ENCODE measurements around the gene TEFM.
"Not testable (repeated sequence)": the region's sequence is repeated elsewhere in the genome, so short reads cannot be mapped to it uniquely, and the experiment has no call there.

Gene TEFM, protein sequence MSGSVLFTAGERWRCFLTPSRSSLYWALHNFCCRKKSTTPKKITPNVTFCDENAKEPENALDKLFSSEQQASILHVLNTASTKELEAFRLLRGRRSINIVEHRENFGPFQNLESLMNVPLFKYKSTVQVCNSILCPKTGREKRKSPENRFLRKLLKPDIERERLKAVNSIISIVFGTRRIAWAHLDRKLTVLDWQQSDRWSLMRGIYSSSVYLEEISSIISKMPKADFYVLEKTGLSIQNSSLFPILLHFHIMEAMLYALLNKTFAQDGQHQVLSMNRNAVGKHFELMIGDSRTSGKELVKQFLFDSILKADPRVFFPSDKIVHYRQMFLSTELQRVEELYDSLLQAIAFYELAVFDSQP

DNA sequence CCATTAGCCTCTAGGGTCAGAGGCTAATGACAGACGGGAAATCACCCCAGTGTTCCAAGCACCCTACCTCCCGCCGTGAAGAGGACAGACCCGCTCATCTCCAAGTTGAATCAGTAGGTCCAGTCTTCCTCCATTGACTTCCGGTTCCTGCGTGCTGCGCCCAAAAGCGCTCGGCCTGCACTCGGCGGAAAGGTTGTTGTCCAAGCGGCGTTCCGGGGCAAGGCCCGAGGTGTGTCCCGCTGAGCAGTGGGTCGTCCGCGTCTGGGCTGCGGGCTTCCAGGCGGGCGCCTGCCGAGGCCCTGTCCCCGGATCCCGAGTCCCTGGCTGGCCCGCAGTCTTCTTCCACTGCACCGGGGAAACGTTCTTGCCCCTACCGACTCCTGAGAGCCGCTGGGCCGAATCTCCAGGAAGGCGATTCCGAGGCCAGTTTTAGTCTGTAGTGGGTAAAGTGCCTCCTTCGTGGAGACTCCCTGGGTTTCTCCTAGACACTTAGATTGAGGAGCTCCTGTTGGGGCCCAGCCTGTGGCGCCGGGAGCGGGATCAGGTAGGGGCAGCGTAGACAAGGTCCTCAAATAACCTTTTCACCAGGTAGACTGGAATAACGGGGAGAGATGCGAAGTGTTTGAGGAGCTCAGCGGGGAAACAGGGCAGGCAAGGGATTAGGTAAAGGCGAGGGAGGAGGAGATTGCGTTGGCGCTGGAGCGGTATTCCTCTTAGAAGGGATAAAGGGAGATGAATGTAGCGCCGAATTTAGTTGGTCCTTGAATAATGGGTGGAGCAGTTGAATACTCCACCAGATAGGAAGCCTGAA is at the start of gene TEFM:
Gene TEFM (minus strand): TSS at position 138 of the 811 bp plus-strand sequence. CDS start 40 bp downstream, at position 98.
- peak; percentile 76 to 86 for DNase-seq

DNA sequence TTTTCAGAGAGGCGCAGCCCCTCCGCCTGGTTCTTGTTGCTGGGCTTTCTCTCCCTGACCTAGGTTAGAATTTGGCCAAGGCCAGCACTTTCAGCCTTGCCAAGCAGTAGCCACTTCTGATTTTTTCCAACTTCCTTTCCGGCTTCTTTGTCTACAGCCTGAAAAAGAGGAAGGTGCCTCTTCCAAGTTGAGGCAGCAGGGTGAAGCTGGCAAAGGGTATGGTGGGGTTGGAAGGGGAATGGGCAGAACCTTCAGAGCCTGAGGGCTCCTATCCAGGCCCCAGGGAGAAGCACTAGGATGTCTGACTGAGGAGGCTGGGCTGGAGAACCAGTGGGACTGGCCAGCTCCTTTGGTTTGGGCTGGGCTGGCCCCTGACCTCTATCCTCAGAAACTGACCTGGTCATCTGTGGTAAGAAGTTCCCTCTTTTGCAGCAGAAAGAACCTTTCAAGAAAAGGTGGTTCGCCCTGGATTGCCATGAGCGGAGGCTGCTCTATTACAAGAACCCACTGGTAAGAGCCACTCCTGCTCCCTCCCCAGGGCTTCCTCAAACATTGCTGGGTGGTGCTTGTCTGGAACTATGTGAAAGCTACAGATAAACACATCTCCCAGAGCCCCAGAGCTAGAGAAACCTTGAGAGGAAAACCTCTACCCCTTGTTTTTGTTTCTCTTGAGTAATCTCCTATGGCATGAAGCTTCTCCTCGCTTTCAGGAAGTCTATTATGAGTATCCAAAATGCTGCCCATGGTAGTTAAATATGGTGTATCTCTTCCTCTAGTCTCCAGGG is 48.2 kb upstream of the TEFM start:
- DNase-seq: no peak

DNA sequence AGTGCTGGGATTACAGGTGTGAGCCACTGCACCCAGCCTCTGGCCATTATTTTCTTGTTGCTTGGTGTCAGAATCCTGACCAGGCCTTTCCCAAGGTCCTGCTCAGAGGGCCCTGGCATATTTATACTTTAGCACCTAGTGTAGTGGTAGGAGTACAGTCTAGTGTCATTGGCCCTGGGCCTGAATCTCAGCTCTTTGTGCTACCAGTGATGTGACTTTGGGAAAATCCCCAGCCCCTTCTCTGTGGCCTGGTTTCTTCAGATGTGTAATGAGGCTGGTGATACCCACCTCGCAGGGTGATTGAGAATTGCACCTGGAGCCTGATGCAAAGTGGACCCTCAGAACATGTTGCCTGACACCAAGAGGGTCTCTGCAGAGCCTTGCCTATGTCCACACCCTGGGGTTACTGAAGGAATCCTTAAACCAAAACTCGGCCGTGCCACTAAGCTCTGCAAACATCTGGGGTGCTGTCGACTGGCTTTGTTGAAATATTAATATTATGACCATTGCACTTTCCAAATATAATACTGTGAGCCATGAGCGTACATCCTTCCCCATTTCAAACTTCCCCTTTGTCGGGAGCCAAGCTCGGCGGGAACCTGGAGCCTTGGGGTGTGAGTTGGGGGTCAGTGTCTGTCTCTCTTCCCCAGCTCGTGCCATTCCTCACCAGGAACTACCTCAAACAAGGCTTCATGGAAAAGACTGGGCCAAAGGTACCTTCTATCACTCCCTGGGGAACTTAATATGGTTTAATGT is 46.8 kb upstream of the TEFM start:
- no peak for DNase-seq

DNA sequence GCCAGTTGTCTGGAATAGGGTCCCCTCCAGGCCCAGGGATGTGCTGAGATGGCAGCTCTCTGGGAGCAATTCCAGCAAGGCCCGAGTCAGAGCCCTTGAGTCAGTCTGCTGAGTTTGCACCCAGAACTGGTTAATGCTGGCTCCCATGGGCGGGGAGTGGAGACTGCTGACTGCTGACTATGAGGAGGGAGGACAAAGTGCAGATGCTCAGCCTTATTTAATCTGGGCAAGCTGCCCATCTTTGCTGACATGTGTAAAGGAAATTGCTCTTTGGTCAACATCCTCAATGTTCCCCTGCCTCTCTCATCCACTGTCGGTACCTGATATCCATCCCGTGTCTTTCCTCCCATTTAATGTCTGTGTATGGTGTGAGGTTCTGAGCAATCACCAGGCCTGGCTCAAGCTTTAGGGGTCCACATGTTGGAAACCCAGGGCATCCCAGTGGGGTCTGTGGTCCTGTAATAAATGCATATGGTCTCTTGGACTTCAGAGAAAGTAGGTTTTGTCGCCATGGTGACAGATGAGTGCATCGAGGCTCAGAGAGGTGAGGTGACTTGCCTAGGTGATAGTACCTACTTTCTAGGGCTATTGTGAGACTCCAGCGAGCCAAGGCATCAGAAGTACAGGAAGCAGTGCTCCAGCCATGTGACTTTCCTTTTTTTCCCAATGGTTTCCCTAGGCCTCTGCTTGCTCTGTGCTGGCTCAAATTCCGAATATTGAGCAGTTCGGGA is 44.8 kb upstream of the TEFM start:
- DNase-seq: peak; percentile 74 to 88

DNA sequence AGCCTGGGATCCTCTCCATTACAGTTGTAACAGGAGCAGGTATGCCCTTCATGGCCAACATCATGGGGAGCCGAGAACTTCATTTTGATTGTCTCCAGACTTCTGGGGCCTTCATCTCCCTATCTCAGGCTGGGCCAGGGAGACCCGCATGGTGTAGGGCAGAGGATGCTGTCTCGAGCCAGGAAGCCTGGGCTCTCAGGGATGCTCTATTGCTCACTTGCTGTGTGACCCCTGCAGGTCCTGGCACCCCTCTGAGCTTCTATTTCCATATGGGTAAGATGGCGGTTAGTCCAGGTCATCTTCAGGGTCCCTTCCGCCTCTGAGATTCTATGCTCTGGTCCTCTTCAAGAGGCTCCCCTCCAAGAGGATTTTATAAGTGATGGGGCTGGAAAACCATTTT is 44.2 kb upstream of the TEFM start:
- no peak for DNase-seq

DNA sequence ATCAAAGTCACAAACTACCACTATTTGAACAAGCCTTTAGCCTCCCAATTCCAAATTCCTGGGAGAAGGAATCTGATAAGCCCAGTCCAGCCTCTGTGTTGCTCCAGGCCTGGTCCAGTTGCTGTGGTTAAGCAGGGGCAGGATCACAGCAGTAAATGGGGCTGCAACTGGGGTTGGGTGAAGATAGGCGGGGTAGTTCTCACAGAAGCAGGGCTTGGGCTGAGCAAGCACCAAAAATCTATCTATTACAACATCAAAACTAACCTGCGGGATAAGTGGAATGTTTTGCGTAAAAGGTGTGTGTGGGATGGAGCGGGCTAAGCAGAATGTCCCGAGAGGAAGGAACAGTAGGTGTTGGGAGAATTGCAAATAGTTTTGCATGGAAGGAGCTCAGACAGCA is 41.8 kb upstream of the TEFM start:
- DNase-seq: no peak

DNA sequence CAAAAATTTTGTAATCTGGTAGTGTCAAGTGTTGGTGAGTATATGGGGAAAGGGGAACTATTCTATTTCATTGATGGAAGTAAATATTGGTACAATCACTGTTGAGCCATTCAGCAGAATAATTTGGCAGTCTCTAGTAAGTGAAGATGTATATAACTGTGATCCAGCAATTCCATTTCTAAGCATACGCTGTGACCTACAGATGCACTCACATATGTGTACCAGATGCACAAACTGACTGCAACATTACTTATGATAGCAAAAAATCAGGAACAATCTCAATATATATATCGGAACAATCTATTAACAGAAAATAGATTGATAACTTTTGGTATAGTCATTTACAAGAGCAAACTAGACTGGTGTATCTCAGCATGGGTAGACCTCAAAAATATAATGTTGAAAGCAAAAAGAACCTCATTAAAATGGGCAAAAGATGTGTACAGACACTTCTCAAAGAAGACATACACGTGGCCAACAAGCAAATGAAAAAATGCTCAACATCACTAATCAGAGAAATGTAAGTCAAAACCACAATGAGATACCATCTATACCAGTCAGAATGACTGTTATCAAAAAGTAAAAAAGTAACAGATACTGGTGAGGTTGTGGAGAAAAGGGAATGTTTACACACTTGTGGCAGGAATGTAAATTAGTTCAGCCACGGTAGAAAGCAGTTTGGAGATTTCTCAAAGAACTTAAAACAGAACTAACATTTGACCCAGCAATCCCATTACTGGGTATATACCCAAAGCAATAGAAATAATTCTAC is 36.5 kb upstream of the TEFM start:
- no peak for DNase-seq

DNA sequence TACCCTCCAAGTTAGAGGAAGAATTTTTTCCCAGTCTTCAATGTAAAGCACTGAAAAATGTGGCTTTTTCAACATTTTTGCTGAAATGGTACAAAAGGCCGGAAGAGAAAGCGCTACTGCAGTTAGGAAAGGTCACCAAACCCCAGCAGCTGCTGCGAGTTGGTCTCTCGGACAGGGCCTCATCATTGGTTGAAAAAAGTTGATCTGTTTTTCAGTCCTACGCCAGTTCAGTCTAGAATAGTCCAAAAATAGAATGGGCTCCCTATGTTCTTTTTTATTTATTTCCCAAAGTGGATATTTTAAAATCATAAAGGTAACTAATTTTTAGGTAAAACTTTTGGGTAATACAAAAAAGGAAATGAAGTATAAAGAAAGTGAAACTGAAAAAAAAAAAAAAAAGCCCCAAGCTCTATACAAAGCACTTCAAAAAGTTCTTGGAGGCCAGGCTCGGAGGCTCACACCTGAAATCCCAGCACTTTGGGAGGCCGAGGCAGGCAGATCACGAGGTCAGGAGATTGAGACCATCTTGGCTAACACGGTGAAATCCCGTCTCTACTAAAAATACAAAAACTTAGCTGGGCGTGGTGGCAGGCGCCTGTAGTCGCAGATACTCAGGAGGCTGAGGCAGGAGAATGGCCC is 33.1 kb upstream of the TEFM start:
- no peak for DNase-seq

DNA sequence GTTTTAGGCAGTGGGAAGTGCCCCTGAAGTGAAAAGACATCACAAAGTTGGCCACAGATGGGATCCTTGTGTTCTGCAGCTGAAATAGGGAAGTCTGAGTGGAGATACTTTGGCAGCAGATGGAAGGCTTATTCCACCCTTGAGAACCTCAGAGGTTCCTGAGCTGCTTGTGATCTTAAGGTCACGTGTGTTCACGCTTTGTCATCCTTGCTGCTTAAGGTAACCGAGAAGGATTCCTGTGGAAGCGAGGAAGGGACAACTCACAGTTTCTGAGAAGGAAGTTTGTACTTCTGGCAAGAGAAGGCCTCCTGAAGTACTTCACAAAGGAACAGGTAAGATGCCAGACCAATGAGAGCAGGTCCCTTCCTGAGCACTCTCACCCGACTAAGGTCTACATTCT is 27.9 kb upstream of the TEFM start:
- DNase-seq: no peak

DNA sequence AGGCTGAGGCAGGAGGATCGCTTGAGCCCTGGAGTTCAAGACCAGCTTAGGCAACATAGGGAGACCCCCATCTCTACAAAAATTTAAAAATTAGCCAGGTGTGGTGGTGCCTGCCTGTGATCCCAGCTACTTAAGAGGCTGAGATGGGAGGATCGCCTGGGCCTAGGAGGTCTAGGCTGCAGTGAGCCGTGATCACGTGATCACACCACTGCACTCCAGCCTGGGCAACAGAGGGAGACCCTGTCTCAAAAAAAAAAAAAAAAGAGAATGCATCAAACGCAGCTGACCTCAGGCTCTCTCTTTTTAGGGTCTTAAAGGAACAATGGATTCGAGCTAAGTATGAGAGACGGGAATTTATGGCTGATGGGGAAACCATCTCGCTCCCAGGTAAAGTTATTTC is 25.5 kb upstream of the TEFM start:
- DNase-seq: not testable (repeated sequence)

DNA sequence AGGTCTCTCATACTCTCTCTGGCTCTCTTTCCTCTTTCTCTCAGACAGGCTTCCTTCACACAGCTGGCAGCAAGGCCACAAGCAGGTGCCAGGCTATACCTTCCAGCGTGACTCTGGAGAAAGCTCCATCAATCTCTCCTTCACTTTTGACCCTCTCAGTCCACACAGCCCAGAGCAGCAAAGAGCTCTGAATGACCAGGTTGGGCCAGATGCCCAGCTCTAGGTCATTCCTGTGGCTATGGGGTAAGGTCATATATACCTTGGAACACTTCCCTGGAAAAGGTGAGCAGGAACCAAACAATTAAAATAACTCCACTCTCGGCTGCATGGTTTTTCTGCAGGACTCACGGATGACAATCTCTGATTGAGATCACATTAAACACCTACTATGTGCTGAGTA is 24.5 kb upstream of the TEFM start:
- DNase-seq: no peak

DNA sequence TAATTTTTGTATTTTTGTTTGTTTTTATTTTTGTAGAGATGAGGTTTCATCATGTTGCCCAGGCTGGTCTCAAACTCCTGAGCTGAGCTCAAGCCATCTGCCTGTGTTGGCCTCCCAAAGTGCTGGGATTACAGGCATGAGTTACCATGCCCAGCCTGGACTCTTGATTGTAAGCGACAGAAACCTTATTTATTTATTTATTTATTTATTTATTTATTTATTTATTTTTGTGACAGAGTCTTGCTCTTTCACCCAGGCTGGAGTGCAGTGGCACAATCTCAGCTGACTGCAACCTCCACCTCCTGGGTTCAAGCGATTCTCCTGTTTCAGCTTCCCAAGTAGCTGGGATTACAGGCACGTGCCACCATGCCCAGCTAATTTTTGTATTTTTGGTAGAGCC is 23.8 kb upstream of the TEFM start:
- DNase-seq: not testable (repeated sequence)

DNA sequence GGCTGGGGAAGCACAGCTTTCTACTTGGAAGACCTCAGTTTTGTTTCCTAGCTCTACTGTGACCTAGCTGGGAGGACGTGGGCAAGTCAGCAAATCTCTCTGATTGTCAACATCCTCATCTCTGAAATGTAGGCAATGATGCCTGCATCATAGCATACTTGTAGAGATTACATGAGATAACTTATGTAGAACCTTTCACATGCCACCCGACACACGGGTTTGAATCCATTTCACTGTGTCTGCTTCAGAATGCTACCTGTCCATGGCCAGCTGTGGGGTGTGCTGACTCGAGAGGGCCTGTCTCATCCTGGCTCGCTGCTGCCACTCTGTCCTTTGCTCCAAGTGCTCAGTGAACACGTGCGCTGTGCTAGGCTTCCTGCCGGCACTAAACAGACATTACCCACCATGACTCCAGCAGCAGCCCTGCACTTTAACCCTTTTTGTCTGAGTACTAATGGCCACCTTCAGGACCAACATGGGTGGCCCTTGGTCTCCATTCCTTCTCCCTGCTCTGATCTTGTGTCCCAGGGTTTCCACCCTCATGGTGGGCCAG is 23.1 kb upstream of the TEFM start:
- no peak for DNase-seq

DNA sequence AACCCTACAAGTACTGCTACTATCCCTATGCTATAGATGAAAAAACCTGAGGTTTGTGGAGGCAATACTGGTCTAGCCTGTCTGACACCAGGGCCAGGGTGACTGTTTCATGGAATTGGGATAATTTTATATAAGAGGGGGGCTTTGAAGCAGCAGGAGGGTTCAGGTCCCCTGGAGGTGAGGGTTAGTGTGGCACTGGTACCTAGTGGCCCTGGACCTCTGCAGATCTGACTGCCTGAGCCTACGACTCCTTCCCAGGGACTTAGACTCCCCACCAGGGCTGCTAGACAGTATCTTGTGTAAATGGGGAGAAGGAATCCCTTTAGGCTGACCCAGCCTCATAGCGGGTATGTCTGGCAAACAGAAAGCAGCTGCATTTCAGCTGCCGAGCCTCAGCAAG is 22.5 kb upstream of the TEFM start:
- no peak for DNase-seq

DNA sequence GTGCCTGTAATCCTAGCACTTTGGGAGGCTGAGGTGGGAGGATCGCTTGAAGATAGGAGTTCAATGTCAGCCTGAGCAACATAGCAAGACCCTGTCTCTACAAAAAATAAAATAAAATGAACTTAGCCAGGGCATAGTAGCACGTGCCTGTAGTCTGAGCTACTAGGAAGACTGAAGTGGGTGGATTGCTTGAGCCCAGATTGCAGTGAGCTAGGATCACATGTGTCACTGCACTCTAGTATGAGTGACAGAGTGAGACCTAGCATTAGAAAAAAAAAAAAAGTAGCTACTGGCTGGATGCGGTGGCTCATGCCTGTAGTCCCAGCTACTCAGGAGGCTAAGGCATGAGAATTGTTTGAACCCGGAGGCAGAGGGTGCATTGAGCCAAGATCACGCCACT is 21.7 kb upstream of the TEFM start:
- no peak for DNase-seq

DNA sequence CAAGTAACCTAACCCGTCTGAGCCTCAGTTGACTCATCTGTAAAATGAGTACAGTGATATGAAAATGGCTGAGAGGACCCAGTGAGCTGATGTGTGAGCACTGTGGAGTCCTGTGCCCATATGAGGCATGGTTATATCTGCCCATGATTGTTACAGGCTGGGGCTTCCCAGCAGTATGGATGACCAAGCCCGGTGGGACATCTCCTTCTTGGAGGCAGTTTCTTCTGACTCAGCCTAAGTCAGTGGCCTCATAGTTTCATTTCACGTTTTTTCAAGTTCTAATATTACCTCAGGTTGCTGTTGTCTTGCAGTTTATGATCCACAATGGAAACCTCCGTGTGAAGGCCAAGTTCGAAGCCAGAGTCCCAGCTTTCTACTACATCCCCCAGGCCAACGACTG is 20.5 kb upstream of the TEFM start:
- no peak for DNase-seq

DNA sequence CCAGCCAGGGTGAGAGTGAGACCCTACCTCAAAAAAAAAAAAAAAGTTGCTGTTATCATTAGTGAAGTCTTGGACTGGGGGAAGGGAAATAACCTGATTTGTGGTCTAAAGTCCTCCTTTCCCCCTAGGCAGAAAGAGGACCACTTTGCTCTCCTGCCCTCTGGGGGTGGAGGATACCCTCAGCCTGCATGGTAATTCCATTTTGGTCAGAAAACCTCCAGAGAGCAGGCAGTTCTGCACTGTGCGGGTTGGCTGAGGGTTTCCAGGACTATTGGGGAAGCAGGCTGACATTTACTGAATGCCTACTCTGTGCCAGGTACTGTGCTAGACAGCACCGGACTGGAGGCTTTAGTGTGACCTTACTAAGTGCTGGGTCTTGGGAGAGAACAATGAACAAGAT is 18.3 kb upstream of the TEFM start:
- DNase-seq: no peak

DNA sequence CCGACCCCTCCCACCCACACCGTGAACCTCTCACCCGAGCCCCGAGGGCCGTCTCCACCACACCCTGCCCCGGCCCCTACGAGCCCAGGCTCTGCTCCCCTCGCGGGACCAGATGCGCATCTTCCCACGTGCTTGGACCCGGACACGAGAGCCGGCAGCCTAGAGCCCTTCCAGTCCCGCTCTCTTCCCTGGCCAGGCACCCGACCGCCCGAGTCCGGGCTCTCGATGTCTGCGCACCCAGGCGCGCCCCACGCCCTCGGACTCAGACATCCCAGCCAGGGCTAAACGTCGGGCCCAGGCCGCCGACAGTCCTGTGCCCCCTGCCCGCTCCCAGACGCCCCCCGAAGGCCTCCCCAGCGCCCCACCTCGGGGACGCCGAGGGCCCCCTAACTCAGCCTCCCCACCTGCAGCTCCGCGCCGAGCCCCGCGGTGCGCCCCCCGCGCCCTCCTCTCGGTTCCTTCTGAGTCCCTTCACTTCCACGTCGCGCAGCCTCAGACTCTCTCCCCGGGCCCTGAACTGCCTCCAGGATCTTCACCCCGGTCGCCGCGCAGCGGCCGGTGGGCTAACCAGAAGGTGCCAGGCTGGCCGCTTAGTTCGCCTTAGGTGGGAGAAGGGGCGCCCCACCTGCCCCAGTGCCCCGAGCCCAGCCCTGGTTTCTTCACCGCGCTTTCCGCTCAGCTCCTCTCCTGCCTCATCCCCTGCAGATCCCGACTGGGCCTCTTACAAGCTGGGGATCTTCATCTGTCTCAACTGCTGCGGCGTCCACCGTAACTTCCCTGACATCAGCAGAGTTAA is 16.4 kb upstream of the TEFM start:
- DNase-seq: no peak

DNA sequence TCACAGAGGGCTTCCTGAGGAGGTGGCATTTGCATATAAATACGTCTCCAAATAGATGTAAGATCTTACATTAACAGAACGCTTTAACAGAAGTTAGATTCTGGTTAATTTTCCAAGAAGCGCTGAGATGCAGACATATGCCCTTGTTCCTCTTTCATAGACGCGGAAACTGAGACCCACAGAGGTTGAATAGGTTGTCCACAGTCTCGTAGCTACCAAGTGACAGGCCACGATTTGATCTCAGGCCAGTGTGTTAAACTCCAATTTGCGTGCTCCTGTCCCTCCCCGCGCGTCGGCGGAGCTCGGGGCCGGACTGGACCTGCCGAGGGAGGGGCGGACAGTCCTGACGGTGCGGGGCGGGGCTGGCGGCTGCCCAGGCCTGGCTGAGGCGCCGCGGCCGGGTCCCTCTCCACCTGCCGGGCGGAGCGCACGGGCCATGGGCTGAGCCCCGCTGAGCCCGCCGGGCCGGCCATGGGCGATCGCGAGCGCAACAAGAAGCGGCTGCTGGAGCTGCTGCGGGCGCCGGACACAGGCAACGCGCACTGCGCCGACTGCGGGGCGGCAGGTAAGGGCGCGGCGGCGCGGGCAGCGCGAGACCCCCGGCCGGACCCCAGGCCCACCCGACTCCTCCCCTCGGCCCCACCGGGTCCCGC is 15.6 kb upstream of the TEFM start, which contains the start of gene ADAP2:
Gene ADAP2 (plus strand): TSS at position 402 of the 653 bp plus-strand sequence. CDS start 70 bp downstream, at position 472.
- DNase-seq: peak; percentile 2 to 14
